Tibial nerve (tissue), 3 donors: ENCODE data around the gene FAM180B.
"Not testable (repeated sequence)": the region's sequence is repeated elsewhere in the genome, so short reads cannot be mapped to it uniquely, and the experiment has no call there.

ENCODE experiments used
- CTCF ChIP-seq, 5 experiments: fragments of 200-600 bp in 3 of 5; fragments of 450-650 bp in 2 of 5; sonication (generic) in 3 of 5; IDR thresholded peaks; one replicate each; pipeline ENCODE4 v1.5.1; 2016 to 2019; ENCODE audit warnings: antibody characterized with exemption in 5 of 5, mild to moderate bottlenecking in 3 of 5, moderate library complexity in 2 of 5
- POLR2A ChIP-seq, 2 donors: fragments of 450-650 bp; IDR thresholded peaks; one replicate each; pipeline ENCODE4 v1.6.1; 2017; ENCODE audit warnings: antibody characterized with exemption in 2 of 2, mild to moderate bottlenecking in 2 of 2, moderate library complexity in 2 of 2

DNA sequence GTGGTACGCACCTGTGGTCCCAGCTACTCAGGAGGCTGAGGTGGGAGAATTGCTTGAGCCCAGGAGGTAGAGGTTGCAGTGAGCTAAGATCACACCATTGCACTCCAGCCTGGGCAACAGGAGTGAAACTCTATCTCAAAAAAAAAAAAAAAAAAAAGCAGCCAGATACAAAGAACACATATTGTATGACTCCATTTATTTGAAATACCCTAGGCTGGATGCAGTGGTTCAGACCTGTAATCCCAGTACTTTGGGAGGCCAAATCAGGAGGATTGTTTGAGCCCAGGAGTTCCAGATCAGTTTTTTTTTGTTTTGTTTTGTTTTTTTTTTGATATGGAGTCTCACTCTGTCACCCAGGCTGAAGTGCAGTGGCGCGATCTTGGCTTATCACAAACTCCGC lies 24.1 kb upstream of the FAM180B start:
- TF ChIP-seq POLR2A, CTCF (IDR thresholded peaks at IDR 0.05): not testable (repeated sequence)
